ENCODE data around the gene TAS1R1.
"Not testable (repeated sequence)": the region's sequence is repeated elsewhere in the genome, so short reads cannot be mapped to it uniquely, and the experiment has no call there.

TAS1R1 gene

GRCh38 chr1:6557597-6557996 lies 2.5 kb downstream of the TAS1R1 start:
- no peak for TF ChIP-seq CTCF (conservative IDR thresholded peaks at IDR 0.05)
- no peak overlapping the region for H3K27ac ChIP-seq

GRCh38 chr1:6559161-6559560 lies 4.1 kb downstream of the TAS1R1 start:
- not testable (repeated sequence) for H3K27ac ChIP-seq

GRCh38 chr1:6560267-6560666 lies 5.2 kb downstream of the TAS1R1 start:
- no peak for TF ChIP-seq CTCF (conservative IDR thresholded peaks at IDR 0.05)
- H3K27ac ChIP-seq, result no peak overlapping the region

GRCh38 chr1:6569033-6569432 lies 13.9 kb downstream of the TAS1R1 start:
- no peak for TF ChIP-seq CTCF (conservative IDR thresholded peaks at IDR 0.05)
- no peak overlapping the region for H3K27ac ChIP-seq

GRCh38 chr1:6570100-6570499 lies 15.0 kb downstream of the TAS1R1 start:
- H3K27ac ChIP-seq, result no peak overlapping the region
- TF ChIP-seq CTCF (conservative IDR thresholded peaks at IDR 0.05), result no peak

GRCh38 chr1:6570987-6571386 lies 15.9 kb downstream of the TAS1R1 start:
- no peak for TF ChIP-seq CTCF (conservative IDR thresholded peaks at IDR 0.05)
- H3K27ac ChIP-seq, result no peak overlapping the region

GRCh38 chr1:6572653-6573383 lies 17.7 kb downstream of the TAS1R1 start:
- TF ChIP-seq CTCF (conservative IDR thresholded peaks at IDR 0.05), result no peak
- no peak overlapping the region for H3K27ac ChIP-seq

GRCh38 chr1:6574025-6574620 lies 19.0 kb downstream of the TAS1R1 start:
- no peak overlapping the region for H3K27ac ChIP-seq
- no peak for TF ChIP-seq CTCF (conservative IDR thresholded peaks at IDR 0.05)

Measured in VCaP (cell line).